Left ventricle myocardium inferior (tissue), 1 donor: ENCODE measurements around the gene TBCD. TPM values are rescaled to one million over a fixed set of nuclear protein-coding genes. Genes with fewer than 3 reads are reported as not detected.
"Not testable (repeated sequence)": the region's sequence is repeated elsewhere in the genome, so short reads cannot be mapped to it uniquely, and the experiment has no call there.

Experiments used
- DNase-seq: peaks from one replicate; pipeline ENCODE4 v3.0.0-alpha.2; 2020
- H3K27ac ChIP-seq: fragments of 200-600 bp; replicated peaks from 2 replicates; pipeline ENCODE4 v1.8.0; 2021
- H3K27me3 ChIP-seq: fragments of 200-600 bp; 2 replicates; pipeline ENCODE4 v1.8.0; 2021; ENCODE audit warnings: low read depth
- H3K36me3 ChIP-seq: fragments of 200-600 bp; 2 replicates; pipeline ENCODE4 v1.8.0; 2021
- H3K4me1 ChIP-seq: fragments of 200-600 bp; 2 replicates; pipeline ENCODE4 v1.8.0; 2021
- H3K4me3 ChIP-seq: fragments of 200-600 bp; 2 replicates; pipeline ENCODE4 v1.8.0; 2021; ENCODE audit warnings: mild to moderate bottlenecking, moderate library complexity
- H3K9me3 ChIP-seq: fragments of 200-600 bp; replicated peaks from 2 replicates; pipeline ENCODE4 v1.8.0; 2021
- CTCF ChIP-seq: fragments of 200-600 bp; IDR thresholded peaks from 2 replicates; pipeline ENCODE4 v1.8.0; 2021; ENCODE audit warnings: antibody characterized with exemption, mild to moderate bottlenecking, borderline replicate concordance
- intact Hi-C: fragments of 100-400 bp; cut with micrococcal nuclease; formaldehyde crosslinking; loops from one replicate; pipeline ENCODE4 v1.11.0; 2022
- total RNA-seq: library from RNA; stranded (reverse); fragmentation: NEBNext Ultra II Directional; extraction: Animal tissue kit (Norgen Biotek cat#: 25700); gene quantifications from one replicate; pipeline ENCODE4 v1.2.1, GENCODE V29; 2021
- donor health status: DM: no; HTN: yes; CAD: no; lungs with severe emphysema.

Gene TBCD
- total RNA-seq, 1 donor from 2014 or later: 48.0 TPM

DNA sequence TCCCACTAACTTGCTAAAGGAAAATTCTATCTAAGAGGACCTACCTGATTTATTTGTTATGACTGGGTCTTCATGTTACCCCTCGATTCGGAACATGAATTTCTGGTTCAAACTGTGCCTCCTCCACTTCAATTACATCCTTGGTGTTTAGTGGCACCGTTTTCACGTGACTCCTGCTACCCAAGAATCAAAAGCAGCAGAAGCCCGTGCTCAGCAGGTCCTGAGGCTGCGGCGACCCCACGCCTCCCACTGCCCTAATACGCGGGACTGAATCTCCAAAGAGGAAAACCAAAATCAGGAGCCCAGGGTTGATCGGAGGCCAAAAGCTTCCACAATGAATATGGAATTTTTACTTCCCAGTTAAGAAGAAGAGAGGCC is 233.6 kb downstream of the TBCD start:
- intact Hi-C loops: no loop called here

DNA sequence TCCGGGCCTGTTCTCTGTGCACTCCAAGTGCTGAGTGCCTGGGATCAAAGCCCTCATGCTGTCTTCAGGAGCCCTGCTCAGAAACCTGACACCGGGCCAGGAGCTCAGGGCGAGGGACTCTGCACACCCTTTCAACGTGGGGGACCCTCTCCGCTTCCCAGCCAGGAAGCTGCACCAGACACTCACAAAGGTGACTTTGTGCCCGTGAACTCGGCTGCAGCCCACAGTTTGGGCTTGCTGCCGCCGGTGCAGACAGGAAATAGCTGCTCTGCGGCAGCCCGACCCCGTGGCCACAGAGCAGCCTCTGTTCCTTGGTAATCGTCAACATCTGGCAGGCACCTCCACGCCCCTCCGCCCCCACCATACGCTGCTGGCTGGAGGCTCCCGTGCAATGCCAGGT is 234.1 kb downstream of the TBCD start:
- H3K36me3 ChIP-seq: no peaks in the 10 kb centered on the region
- H3K27me3 ChIP-seq: no peaks in the 10 kb centered on the region
- no peak for TF ChIP-seq CTCF
- H3K4me3 ChIP-seq: peak overlapping the region; percentile 11
- DNase-seq: no peak
- H3K9me3 ChIP-seq: no peaks in the 10 kb centered on the region
- no peak overlapping the region for H3K27ac ChIP-seq
- no peaks in the 10 kb centered on the region for H3K4me1 ChIP-seq
- intact Hi-C loops: no loop called here

More for the DNA sequence above, 233.6 kb downstream of the TBCD start:
- DNase-seq: no peak
- H3K27ac ChIP-seq: no peak overlapping the region
- no peak overlapping the region for H3K4me3 ChIP-seq
- H3K27me3 ChIP-seq: no peaks in the 10 kb centered on the region
- H3K9me3 ChIP-seq: no peaks in the 10 kb centered on the region
- H3K36me3 ChIP-seq: no peaks in the 10 kb centered on the region
- TF ChIP-seq CTCF: no peak
- H3K4me1 ChIP-seq: no peaks in the 10 kb centered on the region

DNA sequence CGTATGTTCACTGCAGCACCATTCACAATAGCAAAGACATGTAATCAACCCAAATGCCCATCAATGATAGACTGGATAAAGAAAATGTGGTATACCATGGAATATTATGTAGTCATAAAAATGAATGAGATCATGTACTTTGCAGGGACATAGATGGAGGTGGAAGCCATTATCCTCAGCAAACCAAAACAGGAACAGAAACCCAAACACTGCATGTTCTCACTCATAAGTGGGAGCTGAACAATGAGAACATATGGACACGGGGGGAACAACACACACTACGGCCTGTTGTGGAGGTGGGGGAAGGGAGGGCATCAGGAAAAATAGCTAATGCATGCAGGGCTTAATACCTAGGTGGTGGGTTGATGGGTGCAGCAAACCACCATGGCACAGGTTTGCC is 237.2 kb downstream of the TBCD start:
- H3K27me3 ChIP-seq, intact Hi-C loops, H3K27ac ChIP-seq, H3K4me3 ChIP-seq, DNase-seq, H3K4me1 ChIP-seq, H3K36me3 ChIP-seq: not testable (repeated sequence)
- peaks cover 23% of the 10 kb centered on the region for H3K9me3 ChIP-seq

DNA sequence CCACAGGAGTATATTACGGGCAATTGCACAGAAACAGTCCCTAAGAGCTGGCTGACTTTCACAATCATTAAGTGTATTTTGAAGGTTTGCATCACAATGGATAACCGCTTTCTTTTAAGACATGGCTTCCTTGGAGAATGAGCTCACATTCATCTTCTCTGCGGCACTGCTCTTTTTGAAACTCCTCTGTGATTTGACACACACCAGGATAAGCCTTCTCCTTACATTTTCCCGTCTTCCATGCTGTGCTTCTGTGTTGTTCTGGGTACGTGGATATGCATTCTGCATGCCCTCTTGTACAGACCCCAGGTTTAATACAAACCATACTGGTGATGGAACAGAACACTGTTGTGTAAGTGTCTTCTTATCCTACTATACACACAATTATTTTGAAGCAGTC is 238.0 kb downstream of the TBCD start:
- peaks cover 8% of the 10 kb centered on the region for H3K36me3 ChIP-seq
- no peak overlapping the region for H3K4me3 ChIP-seq
- H3K4me1 ChIP-seq: no peaks in the 10 kb centered on the region
- H3K27me3 ChIP-seq: no peaks in the 10 kb centered on the region
- no peak for TF ChIP-seq CTCF
- no peak overlapping the region for H3K27ac ChIP-seq
- peaks cover 26% of the 10 kb centered on the region for H3K9me3 ChIP-seq
- intact Hi-C loops: no loop called here
- DNase-seq: no peak

GRCh38 chr17:82993005-82993404 is 241.1 kb downstream of the TBCD start:
- Histone ChIP-seq H3K4me1 (no peaks in the 10 kb centered on the region), H3K4me3 (no peak overlapping the region), H3K27me3 (no peaks in the 10 kb centered on the region), H3K36me3 (peaks cover 8% of the 10 kb centered on the region), H3K9me3 (peaks cover 26% of the 10 kb centered on the region), H3K27ac (no peak overlapping the region)
- intact Hi-C loops: no loop called here
- DNase-seq: no peak
- no peak for TF ChIP-seq CTCF

Other genes with a start within 250 kb of the TBCD start
- gene FOXK2, start 232.3 kb upstream of the TBCD start, total RNA-seq: 41.6 TPM
- 41.4 TPM for gene WDR45B, start 103.6 kb upstream of the TBCD start, total RNA-seq
- 22.4 TPM for gene RAB40B, start 53.4 kb upstream of the TBCD start, total RNA-seq
- 13.6 TPM for gene FN3KRP, start 35.4 kb upstream of the TBCD start, total RNA-seq
- 79.1 TPM for gene FN3K, start 16.4 kb upstream of the TBCD start, total RNA-seq
- gene ZNF750, start 88.0 kb downstream of the TBCD start, total RNA-seq: not detected